H1 (cell line): Measurements from ENCODE around the gene WFIKKN1. TPM values are rescaled to one million over a fixed set of nuclear protein-coding genes. Genes with fewer than 3 reads are reported as not detected.

Experiments used
- HDAC6 ChIP-seq: IDR thresholded peaks from one replicate; pipeline ENCODE4 v1.7.1; 2012; ENCODE audit warnings: low read depth, mild to moderate bottlenecking, inconsistent platforms, low read length, moderate library complexity
- RBBP5 ChIP-seq: IDR thresholded peaks from 2 replicates; pipeline ENCODE4 v1.7.1; 2012; ENCODE audit warnings: low read depth, mild to moderate bottlenecking, inconsistent platforms, low read length, moderate library complexity, borderline replicate concordance
- polyA plus RNA-seq, 7 experiments: library from polyadenylated mRNA; depleted of rRNA in 3 of 7; stranded (reverse) in 5 of 7; unstranded in 2 of 7; fragments of >200 nt in 5 of 7; fragments of 200-250 nt in 2 of 7; gene quantifications; 1 replicate in 5 of 7; 2 replicates in 1 of 7; 4 replicates in 1 of 7; pipeline versions ENCODE4 v1.2.1 to v1.2.3, GENCODE V29; 2011 to 2013; ENCODE audit warnings: missing spikeins in 2 of 7, mixed read lengths in 2 of 7
- total RNA-seq: library from RNA; stranded (reverse); fragmentation: NEBNext Ultra II Directional; extraction: Animal tissue kit (Norgen Biotek cat#: 25700); gene quantifications from 2 replicates; pipeline ENCODE4 v1.2.1, GENCODE V29; 2021

WFIKKN1 gene
- total and polyA plus RNA-seq, 2 of the 8 experiments (the other 6 are each of a cell fraction or from before 2014, with no cell fraction given) = 11.4 to 15.8 TPM

- no peak for TF ChIP-seq RBBP5
- no peak for TF ChIP-seq HDAC6
These were observed 28.8 kb downstream of the WFIKKN1 start (continued) for GRCh38 chr16:659618-660017.
